Measurements from ENCODE around the gene ZSCAN18.
A peak's percentile ranks its signal among the peaks of the same experiment; 100 is the strongest.
"Not testable (repeated sequence)": the region's sequence is repeated elsewhere in the genome, so short reads cannot be mapped to it uniquely, and the experiment has no call there.

ZSCAN18 gene

GRCh38 chr19:58097781-58098681, at the start of gene ZSCAN18:
Gene ZSCAN18, minus strand, starts transcription at chr19:58098231. Its CDS starts 7,964 bp downstream, at chr19:58090267.
- peak; percentile 94 for DNase-seq

- DNase-seq, result not testable (repeated sequence)
Observed at GRCh38 chr19:58147475-58147874, 49.4 kb upstream of the ZSCAN18 start.

DNA sequence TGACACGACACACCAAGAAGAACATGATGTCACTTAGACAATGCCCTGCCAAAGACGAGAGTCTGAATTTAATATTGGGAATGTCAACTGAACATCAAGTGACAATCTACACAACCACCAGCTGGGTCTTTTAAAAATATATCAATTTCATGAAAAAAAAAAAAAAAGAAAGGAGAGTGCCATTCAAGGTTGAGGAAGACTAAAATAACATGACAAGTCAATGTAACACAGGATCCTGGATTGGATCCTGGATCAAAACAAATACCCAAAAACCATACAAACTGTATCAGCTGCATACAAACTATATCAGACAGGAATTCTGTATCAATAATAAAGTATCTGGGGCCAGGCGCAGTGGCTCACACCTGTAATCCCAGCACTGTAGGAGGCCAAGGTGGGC, 47.8 kb upstream of the ZSCAN18 start:
- no peak for DNase-seq

GRCh38 chr19:58134244-58134643, 36.2 kb upstream of the ZSCAN18 start:
- no peak for DNase-seq

DNA sequence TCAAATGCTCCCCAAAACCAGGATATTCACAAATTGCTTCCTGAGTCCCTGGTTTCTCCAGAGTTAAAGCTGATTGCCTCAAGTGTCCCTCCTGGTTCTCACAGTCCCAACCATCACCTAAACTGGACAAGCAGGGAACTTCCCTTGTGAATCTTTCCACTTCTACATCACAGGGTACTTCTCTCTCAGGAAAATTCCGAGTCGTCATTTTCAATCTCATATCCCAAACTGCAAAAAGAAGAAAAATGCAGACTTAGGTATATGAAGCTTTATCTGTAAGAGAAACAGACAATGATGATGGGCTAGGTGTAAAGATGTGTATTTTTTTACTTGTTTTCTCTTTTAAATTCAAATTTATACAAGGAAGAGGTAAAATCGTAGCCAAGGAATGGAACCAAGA, 31.3 kb upstream of the ZSCAN18 start:
- DNase-seq, result no peak

- DNase-seq, result no peak
Observed at GRCh38 chr19:58128041-58128685, 30.1 kb upstream of the ZSCAN18 start.

DNA sequence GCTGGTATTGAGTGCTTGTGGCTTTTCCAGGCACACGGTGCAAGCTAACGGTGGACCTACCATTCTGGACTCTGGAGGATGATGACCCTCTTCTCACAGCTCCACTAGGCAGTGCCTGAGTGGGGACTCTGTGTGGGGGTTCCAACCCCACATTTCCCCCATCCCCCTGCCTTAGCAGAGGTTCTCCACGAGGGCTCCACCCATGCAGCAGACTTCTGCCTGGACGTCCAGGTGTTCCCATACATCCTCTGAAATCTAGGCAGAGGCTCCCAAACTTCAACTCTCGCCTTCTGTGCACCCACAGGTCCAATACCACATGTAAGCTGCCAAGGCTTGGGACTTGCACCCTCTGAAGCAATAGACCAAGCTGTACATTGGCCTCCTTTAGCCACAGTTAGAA, 25.3 kb upstream of the ZSCAN18 start:
- DNase-seq, result no peak

DNA sequence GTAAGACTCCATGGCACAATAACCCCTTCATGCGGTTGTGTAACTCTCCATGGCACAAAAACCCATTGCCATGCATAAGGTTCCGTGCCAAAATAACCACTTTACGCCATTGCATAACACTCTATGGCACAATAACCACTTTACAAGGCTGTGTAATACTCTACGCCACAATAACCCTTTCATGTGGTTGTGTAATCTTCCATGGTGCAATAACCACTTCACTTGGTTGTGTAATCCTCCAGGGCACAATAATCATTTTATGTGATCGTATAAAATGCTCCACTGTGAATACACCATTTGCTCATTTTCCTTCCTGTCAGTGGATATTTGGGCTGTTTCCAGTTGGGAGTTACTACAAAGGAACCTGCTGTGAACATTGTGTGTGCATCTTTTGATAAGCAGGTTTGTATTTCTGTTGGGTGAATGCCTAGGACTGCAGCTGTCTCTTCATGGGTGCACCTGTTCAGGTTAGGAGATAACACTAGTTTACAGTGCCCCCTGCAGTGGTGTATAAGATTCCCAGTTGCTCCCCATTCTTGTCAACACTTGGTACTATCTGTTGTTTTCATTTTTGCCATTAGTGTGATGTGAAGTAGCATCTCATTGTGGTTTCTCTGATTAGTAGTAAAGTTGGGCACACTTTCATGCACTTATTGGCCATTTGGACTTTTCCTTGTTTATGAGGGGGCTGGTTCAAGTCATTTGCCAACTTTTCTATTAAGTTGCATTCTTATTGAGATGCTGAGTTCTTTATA, 21.1 kb upstream of the ZSCAN18 start:
- DNase-seq, result no peak

DNA sequence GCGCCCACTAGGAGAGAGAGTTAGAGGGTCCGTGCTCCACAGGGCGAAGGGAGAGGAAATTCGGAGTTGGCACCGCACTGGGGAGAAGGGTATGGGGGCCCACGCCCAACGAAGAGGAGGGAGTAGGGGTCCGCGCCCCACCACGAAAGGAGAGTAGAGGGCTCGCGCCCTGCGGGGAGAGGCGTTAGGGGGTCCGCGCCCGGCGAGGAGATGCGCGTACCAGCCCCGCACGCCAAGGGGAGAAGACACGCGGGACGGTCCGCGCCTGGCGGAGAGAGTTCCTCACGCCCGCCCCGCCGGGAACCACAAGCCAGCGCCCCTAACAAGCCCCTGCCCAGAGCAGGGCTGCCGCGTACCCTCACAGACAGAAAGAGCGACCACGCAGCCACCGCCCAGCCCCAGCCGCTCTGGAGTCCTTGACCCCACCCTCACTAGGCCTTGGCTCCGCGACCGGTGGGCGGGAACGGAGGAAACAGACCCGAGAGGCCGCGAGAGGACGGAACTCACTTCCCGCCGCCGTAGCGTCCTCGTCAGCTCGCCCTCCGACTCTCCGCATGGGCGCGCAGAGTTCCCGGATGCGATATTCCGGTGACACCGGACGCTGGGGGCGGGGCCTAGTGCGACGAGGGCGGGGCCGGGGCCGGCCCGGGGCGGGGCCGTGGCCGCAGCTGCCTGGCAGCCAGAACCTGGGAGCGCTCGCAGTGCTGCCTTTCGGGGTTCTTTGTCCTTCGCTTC, 20.0 kb upstream of the ZSCAN18 start:
- no peak for DNase-seq

GRCh38 chr19:58108546-58108817, 10.5 kb upstream of the ZSCAN18 start:
- DNase-seq, result no peak

DNA sequence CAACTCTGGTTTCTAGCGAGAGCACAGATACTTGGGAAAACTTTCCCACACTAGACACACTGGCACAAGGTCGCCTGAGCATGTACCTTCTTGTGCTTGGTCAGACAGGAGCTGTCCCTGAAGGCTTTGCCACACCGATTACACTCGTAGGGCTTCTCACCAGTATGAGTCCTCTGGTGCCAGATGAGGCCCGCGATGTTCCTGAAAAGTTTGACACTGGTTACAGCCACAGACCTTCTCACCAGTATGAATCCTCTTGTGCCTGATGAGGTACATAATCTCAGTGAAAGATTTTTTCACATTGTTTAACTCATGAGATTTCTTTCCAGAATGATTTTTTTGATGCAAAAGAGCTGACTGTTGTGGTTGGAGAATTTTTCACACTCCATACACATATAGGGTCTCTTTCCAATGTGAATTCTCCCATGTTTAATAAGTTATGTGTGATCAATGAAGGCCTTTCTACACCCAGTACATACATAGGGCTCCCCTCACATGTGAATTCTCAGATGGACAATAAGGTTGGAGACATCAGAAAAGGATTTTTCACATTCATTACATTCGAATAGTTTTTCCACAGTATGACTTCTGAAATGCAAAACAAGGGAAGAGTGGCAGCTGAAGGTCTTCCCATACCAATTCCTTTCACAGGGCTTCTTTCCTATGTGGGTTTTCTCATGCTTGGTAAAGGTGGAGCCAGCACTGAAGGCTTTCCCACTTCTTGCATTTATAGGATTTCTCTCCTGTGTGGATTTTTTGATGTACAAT, 9.9 kb upstream of the ZSCAN18 start:
- no peak for DNase-seq

- no peak for DNase-seq
Observed at GRCh38 chr19:58098682-58098998, 609 bp upstream of the ZSCAN18 start.

GRCh38 chr19:58097349-58097748, 682 bp downstream of the ZSCAN18 start:
- no peak for DNase-seq

DNA sequence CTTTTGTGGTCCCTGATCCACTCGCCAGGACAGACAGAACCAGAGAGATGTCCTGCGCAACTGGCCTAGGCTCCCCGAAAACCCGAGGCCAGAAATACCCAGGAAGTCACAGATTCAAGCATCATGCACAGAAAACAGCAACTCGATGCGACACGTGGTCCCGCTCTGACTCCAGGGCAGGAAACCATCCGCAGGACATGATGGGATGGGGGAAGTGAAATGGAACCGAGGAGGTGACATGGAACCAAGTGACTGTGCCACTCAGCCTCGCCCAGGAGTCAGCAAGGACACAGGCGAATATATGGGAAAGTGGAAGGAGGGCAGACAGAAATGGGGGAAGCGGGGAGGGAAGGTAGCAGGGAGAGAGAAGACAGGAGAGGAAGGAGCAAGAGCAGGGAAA, 1.1 kb downstream of the ZSCAN18 start:
- DNase-seq, result no peak

GRCh38 chr19:58095328-58095727, 2.7 kb downstream of the ZSCAN18 start:
- no peak for DNase-seq

DNA sequence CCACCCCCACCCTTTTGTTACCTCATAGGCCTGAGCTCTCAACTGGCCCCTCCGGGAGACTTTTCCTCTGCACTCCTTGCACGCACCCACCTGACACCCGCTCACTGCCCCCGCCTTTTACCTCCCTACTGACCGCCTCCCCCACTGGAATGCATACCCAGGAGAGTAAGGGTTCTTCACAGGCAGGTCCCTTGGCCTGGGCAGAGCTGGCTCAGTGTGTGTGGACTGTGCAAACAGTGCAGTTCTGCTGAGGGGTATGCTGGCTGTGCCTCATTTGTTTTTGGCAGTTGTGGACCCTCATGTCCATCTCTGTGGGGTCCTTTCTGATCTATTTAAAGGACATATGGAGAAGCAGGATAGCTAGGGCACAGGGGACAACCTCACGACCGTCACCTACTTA, 5.0 kb downstream of the ZSCAN18 start:
- DNase-seq, result no peak

DNA sequence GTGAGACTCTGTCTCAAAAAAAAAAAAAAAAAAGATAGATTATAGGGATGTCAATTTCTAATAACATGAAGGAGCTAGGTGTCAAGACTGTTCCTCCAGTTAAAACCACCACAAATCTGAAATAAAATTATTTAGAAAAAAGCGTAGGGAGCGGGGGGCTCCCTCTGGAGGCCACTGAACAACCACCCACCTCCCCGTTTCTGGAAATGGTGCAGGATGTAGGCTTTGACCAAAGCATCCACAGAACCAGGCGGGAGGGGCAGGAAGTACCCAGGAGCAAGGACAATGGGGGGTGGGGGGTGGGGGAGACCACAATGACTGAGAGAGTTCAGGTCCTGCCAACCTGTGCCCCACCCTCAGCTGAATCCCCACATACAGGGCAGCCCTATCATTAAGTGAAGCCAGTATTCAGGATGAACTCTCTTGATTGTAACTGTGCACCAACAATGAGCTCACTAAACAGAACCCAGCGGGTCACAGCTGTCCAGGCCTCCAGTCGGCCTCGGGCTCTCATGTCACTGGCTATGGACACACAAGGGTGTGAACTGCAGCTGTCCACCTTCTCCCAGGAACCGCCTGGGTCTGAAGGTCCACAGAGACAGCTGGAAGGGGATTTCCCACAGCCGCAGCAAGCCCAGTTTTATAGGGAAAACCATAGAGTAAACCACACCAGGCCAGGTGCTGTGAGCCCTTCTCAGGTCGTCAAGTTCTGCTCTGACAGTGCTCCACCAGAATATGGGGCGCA, 6.6 kb downstream of the ZSCAN18 start:
- DNase-seq, result no peak

DNA sequence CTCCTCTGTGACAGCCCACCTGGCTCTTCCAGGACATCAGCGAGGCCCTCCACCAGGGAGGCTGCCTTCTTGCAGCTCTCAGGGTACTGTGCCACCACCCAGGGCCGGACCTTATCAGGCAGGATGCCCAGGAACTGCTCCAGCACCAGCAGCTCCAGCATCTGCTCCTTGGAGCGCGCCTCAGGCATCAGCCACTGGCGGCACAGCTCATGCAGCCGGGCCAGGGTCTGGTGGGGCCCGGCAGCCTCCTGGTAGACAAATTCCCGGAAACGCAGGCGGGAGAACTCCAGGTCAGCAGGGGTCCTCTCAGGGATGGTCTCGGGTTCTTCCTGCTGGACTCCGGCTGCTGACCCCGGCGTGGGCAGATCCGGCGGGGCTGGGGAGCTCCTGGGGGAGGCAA, 8.2 kb downstream of the ZSCAN18 start:
- DNase-seq, result no peak

GRCh38 chr19:58088521-58089052, 9.4 kb downstream of the ZSCAN18 start:
- DNase-seq, result no peak

DNA sequence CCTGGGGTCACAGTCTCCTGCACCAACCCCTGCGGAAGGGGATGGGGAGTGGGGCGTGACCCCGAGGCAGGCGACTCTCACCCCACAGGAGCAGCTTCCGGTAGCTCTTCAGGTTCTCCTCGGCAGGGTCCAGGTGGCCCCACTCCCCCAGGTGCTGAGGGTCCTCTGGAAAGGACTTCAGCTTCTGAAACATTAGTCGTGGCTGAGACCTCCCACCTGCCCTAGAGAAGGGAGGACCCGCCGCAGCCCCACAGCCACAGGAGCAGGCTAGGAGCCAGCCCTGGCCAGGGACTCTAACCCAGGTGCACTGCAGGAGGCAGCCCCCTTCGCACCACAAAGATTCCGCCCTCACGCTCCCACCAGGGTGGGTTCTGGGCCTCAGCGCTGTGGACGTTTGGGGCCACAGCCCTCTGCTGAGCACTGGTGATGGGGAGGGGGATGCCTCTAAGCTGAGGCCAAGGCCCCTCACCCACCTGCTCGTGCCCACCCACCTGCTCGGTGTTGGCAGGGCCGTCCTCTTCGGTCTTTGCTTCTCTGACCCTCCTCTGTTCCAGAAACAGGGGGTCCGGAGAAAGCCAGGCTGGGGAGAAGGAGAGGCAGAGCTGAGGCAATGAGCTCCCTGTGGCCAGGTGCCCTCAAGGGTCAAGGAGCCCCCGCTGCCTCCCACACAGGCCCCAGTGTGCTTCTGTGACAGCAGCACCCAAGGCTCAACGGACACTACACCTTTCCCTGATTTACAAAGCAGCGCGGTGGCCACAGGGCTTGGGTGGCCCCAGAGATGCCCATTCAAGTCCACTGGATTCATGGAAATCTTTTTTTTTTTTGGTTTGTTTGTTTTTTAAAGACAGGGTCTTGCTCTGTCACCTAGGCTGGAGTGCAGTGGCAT, 11.0 kb downstream of the ZSCAN18 start:
- DNase-seq, result no peak

All from NCI-H1105 treated with DMSO at 0.1 percent for 48 hours (cell line).